Coronary artery (tissue), 2 donors: Measurements from ENCODE around the gene THSD7B.

Experiments
- DNase-seq: peaks from one replicate; pipeline ENCODE4 v3.0.0-alpha.2; 2017; ENCODE audit warnings: low spot score
- H3K27ac ChIP-seq, 2 donors: fragments of 200-600 bp; sonication (generic); one replicate each; pipeline ENCODE4 v1.5.1; 2016 to 2019
- H3K4me3 ChIP-seq: fragments of 200-600 bp; sonication (generic); 2 replicates; pipeline ENCODE4 v1.5.1; 2016; ENCODE audit warnings: mild to moderate bottlenecking, moderate library complexity
- TF ChIP-seq, protein P1 (sequence below): fragments of 200-600 bp; sonication (generic); IDR thresholded peaks from one replicate; pipeline ENCODE4 v1.5.1; 2019; ENCODE audit warnings: antibody characterized with exemption

THSD7B gene, protein sequence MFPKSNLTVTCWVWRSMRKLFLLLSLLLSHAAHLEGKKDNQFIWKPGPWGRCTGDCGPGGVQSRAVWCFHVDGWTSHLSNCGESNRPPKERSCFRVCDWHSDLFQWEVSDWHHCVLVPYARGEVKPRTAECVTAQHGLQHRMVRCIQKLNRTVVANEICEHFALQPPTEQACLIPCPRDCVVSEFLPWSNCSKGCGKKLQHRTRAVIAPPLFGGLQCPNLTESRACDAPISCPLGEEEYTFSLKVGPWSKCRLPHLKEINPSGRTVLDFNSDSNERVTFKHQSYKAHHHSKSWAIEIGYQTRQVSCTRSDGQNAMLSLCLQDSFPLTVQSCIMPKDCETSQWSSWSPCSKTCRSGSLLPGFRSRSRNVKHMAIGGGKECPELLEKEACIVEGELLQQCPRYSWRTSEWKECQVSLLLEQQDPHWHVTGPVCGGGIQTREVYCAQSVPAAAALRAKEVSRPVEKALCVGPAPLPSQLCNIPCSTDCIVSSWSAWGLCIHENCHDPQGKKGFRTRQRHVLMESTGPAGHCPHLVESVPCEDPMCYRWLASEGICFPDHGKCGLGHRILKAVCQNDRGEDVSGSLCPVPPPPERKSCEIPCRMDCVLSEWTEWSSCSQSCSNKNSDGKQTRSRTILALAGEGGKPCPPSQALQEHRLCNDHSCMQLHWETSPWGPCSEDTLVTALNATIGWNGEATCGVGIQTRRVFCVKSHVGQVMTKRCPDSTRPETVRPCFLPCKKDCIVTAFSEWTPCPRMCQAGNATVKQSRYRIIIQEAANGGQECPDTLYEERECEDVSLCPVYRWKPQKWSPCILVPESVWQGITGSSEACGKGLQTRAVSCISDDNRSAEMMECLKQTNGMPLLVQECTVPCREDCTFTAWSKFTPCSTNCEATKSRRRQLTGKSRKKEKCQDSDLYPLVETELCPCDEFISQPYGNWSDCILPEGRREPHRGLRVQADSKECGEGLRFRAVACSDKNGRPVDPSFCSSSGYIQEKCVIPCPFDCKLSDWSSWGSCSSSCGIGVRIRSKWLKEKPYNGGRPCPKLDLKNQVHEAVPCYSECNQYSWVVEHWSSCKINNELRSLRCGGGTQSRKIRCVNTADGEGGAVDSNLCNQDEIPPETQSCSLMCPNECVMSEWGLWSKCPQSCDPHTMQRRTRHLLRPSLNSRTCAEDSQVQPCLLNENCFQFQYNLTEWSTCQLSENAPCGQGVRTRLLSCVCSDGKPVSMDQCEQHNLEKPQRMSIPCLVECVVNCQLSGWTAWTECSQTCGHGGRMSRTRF (N-terminal part only)

DNA sequence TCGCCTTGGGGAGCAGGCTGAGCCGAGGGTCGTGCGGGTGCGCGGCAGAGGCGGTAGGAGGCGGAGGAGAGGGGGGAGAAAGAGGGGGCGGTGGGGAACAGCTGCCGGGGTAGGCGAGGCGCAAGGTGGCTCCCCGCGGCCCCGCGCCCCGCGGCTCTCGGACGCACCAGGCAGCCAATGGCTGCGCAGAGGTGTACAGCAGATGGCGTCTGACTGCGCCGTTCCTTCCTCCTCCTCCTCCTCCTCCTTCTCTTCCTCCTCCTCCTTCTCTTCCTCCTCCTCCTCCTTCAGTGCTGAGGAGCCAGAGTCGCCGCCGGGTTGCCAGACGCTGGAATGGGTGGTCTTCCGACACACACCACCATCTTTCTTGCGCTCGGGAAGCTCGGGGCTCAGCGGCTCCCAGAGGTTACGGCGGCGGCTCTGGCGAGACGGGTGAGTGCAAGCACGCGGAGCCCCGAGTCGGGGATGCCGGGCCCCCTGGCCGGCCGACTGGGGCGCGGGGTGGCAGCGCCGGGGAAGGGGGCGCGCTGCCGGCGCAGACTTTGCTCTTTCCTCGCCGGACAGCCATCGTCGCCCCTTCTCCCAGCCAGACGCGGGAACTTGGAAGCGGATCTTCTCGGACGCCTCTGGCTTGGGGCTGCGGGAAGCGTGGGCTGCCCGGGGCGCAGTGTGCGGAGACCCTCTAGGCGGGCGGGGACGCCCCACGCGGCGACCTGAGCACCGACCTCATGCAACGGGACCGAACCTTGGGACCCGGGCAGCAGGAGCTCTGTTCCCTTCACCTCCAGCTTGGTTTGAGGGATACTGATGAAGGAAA is at the start of gene THSD7B:
THSD7B (plus strand) TSS at position 290 of the 817 bp plus-strand sequence. CDS start 116,634 bp downstream, outside the sequence.
- H3K4me3 ChIP-seq = peak within 1 kb of the TSS; percentile 74
- no peak for DNase-seq
- TF ChIP-seq, protein P1, sequence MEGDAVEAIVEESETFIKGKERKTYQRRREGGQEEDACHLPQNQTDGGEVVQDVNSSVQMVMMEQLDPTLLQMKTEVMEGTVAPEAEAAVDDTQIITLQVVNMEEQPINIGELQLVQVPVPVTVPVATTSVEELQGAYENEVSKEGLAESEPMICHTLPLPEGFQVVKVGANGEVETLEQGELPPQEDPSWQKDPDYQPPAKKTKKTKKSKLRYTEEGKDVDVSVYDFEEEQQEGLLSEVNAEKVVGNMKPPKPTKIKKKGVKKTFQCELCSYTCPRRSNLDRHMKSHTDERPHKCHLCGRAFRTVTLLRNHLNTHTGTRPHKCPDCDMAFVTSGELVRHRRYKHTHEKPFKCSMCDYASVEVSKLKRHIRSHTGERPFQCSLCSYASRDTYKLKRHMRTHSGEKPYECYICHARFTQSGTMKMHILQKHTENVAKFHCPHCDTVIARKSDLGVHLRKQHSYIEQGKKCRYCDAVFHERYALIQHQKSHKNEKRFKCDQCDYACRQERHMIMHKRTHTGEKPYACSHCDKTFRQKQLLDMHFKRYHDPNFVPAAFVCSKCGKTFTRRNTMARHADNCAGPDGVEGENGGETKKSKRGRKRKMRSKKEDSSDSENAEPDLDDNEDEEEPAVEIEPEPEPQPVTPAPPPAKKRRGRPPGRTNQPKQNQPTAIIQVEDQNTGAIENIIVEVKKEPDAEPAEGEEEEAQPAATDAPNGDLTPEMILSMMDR = no peak
- H3K27ac ChIP-seq = no peak within 1 kb of the TSS

DNA sequence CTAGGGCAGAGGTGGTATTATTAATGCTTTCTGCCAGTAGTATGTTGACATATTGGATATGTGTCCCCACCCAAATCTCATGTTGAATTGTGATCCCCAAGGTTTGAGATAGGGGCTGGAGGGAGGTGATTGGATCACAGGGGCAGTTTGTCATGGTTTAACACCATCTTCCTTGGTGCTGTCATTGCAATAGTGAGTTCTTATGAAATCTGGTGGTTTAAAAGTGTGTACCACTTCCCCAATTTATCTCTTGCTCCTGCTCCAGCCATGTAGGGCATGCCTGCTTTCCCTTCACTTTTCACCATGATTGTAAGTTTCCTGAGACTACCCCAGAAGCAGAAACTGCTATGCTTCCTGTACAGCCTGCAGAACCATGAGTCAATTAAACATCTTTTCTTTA is 47.1 kb upstream of the THSD7B start:
- Histone ChIP-seq H3K4me3 (no peak overlapping the region), H3K27ac (no peak overlapping the region)
- TF ChIP-seq, protein P1 = no peak
- no peak for DNase-seq

DNA sequence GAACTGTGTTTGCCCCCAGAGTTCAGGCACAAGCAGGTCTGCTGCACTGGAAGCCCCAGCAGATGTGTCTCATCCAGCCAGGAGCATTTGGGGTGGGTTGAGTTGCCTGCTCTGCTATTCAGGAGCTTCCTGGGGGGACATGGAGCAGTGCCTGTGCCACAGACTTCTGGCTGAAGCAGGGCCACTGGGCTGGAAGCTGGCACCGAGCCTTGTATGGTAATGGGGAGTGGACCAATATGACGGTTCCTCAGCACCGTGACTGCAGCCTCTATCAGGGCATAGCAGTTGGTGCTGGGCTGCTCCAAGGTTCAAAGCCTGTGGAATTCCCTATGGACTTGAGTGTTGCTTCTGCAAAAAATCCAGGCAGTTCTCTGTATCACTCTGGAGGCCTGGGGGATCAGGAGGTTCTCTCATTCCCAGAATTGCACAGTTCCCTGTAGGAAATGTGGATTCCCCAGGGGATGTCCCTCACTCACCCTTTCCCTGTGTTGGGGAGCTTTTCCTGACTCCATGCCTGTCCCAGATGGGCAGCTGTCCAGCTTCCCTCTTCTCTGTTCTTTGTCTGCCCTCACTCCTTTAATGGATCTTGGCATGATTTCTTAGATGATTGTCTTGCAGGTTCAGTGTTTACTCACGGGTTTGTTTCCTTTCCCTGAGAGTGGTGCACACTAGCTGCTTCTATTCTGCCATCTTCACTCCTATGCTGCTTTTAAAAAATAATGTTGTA is 37.2 kb upstream of the THSD7B start:
- Histone ChIP-seq H3K27ac (no peak overlapping the region), H3K4me3 (no peak overlapping the region)
- DNase-seq = no peak
- TF ChIP-seq, protein P1 = no peak

DNA sequence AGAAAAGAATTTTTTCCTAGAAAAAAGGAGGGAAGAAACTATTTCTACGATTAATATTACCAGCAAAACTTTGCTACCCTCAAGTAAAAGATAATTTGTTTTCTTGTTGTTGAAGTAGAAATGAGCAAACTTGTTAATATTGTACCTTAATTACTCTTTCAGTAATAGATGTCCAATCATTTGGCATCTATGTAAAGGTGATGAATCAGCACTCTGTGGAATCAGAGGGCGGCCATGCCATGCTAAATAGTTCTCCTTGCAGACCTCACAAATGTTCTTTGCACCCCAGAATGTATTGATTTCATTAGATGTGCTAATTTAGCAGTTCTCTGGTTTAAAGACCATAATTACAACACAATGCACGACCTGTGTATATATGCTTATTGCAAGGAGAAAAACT is 29.1 kb upstream of the THSD7B start:
- TF ChIP-seq, protein P1 = no peak
- Histone ChIP-seq H3K4me3 (no peak overlapping the region), H3K27ac (no peak overlapping the region)
- no peak for DNase-seq

DNA sequence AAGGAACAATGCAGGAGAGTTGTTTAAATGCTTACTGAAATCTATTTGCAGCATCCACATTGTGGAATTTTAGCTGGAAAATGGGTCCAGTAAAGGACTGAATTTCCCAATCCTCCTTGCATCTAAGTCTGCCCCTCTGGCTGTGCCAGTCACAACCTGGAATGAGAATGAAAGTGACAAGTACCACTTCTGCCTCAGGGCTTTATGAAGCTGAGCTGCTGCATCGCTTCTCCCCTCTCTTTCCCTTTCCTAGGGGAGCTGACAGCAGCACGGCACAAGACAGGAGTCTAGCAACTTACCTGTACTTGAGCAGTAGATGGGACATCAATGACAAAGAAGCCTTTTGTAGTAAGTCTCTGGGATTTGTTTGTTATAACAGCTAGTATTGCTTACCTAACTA is 27.3 kb upstream of the THSD7B start:
- H3K4me3 ChIP-seq = no peak overlapping the region
- TF ChIP-seq, protein P1 = no peak
- no peak for DNase-seq

DNA sequence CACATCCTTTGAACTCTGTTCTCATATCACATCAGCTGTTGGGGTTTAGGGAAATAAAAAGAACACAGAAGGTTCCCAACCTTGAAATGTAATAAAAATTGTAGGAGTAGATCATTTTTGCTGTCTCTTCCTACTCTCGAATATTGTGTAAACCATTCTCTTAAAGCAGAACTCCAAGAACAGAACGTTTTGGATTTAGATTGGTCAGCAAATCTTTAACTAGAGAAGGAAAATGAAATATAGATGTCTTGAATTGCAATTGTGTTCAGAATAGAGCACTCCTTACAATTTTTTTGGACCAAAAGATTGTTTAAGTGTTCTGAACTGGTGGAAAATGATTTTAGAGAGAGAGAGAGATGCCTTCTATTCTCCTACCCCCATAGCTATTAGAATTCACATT is 23.9 kb upstream of the THSD7B start:
- TF ChIP-seq, protein P1 = no peak
- no peak for DNase-seq

More for the DNA sequence above, 27.3 kb upstream of the THSD7B start:
- no peak overlapping the region for H3K27ac ChIP-seq

More for the DNA sequence above, 23.9 kb upstream of the THSD7B start:
- Histone ChIP-seq H3K27ac (no peak overlapping the region), H3K4me3 (no peak overlapping the region)
